GM12875 (cell line): ENCODE results near the gene ARL2.

ENCODE experiments used
- H3K4me3 ChIP-seq: one replicate; pipeline ENCODE4 v1.5.1; 2011; ENCODE audit warnings: low read depth, low read length, control low read depth
- CTCF ChIP-seq: IDR thresholded peaks from 2 replicates; pipeline ENCODE4 v1.5.1; 2011; ENCODE audit warnings: low read depth, mild to moderate bottlenecking, control low read depth, inconsistent platforms, low read length, moderate library complexity, borderline replicate concordance; ENCODE audit not compliant: insufficient read depth

ARL2 gene

GRCh38 chr11:65045728-65046127 is 31.8 kb downstream of the ARL2 start:
- no peak for TF ChIP-seq CTCF
- no peak overlapping the region for H3K4me3 ChIP-seq

GRCh38 chr11:65047581-65048422 is 33.8 kb downstream of the ARL2 start:
- H3K4me3 ChIP-seq = no peak overlapping the region

GRCh38 chr11:65051398-65051858 is 37.5 kb downstream of the ARL2 start:
- no peak overlapping the region for H3K4me3 ChIP-seq
- TF ChIP-seq CTCF = no peak

More at GRCh38 chr11:65047581-65048422, 33.8 kb downstream of the ARL2 start:
- no peak for TF ChIP-seq CTCF

GRCh38 chr11:65053827-65054508 is 40.0 kb downstream of the ARL2 start:
- no peak for TF ChIP-seq CTCF
- no peak overlapping the region for H3K4me3 ChIP-seq

GRCh38 chr11:65055538-65055937 is 41.6 kb downstream of the ARL2 start:
- TF ChIP-seq CTCF = no peak
- H3K4me3 ChIP-seq = no peak overlapping the region

- TF ChIP-seq CTCF = no peak
- no peak overlapping the region for H3K4me3 ChIP-seq
Observed at GRCh38 chr11:65056999-65057398, 43.0 kb downstream of the ARL2 start.

GRCh38 chr11:65057526-65057925 is 43.6 kb downstream of the ARL2 start:
- no peak for TF ChIP-seq CTCF
- no peak overlapping the region for H3K4me3 ChIP-seq
